GM18511 (cell line): ENCODE data around the gene GNAO1.

Experiments used
- ATAC-seq: cut with Tn5 transposase; IDR thresholded peaks from one replicate; pipeline ENCODE4 v1.9.1; 2021; ENCODE audit warnings: mild to moderate bottlenecking, moderate library complexity; ENCODE audit not compliant: unreplicated experiment

The GNAO1 gene

DNA sequence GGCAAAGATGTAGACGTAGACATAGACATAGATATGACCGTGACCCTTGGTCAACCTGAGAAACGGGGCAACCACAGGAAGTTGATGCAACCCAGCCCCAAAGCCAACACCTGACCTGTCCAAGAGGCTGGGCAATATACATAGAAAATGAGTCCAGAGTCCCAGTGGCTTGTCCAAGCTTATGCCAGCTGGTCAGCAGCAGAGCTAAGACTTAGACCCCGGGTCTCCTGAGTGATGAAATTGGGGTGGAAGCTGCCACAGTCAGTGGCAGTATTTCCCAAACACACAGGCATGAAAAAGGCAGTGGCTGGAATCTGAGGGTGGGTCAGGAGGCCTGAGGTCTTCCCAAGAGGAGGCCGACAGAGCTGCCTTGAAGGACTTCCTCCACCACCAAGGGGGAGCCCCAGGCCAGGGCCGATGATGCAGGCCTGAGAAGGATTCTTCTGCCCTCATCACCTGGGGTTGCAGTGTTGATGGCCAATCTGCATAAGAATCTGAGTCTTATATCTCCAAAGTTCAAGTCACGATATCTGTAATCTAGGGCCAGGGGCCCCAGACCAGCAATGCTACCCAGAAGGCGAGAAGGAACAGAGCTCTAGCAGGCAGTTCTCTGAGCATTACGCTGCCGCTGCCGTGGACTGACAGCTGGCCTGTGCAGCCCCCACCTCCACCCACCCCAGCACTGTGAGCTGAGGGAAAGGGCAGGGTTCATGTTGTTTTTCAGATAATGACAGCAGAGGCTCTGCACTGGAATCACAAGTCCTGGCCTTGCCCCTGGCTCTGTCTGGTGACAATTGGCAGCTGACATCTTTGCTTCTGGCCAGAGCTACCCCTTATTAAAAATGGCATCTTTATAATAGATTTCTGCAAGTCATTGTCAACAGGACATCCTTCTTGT, 72.7 kb downstream of the GNAO1 start:
- ATAC-seq = no peak

DNA sequence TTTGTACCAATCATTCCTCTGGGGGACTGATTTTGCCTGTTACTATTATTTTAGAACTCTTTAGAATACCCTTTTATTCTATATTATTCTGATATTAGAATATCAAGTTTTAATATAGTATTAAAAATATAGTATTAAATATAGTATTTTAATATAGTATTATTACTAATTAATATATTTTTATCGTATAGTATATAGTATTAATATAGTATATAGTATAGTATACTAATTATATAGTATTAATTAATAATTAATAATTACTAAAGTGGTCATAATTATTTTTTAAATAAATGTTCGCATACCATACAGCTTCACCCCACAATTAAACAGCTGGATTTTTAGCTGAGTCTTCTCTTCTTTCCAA, 73.3 kb downstream of the GNAO1 start:
- ATAC-seq = no peak

DNA sequence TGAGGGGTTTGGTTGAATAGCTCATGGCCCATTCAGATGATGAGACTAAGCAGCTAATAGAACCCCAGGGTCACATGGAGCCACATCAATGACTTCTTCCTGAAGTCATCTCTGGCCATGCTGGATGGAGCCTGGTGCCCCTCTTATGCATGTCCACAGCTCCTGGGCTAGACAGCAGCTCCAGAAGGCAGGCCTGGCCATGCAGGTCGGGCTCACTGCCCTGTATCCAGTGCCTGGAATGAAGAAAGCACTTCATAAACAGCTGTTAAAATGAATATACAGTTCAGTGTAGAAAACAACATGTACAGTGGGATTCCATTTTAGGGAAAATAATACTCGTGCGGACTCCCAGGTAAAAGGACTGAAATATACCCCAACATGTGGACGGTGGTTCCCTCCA, 73.9 kb downstream of the GNAO1 start:
- ATAC-seq = no peak

DNA sequence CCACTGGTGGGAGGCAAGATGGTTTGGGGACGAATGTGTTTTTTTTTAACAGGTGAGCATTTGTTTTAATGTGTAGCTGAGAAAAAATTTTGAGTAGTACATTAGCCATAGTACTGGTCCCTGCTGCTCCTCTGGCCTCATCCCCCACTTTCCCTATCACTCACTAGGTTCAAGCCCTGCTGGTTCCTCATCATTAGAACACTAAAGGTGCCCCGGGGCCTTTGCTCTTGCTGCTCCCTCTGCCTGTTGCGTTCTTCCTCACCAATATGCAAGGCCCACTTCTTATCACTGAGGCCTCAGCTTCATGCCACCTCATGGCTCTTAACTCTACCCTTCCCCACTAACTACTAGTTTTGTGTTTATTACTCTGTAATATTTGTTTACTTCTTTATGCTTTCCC, 74.5 kb downstream of the GNAO1 start:
- ATAC-seq = no peak

DNA sequence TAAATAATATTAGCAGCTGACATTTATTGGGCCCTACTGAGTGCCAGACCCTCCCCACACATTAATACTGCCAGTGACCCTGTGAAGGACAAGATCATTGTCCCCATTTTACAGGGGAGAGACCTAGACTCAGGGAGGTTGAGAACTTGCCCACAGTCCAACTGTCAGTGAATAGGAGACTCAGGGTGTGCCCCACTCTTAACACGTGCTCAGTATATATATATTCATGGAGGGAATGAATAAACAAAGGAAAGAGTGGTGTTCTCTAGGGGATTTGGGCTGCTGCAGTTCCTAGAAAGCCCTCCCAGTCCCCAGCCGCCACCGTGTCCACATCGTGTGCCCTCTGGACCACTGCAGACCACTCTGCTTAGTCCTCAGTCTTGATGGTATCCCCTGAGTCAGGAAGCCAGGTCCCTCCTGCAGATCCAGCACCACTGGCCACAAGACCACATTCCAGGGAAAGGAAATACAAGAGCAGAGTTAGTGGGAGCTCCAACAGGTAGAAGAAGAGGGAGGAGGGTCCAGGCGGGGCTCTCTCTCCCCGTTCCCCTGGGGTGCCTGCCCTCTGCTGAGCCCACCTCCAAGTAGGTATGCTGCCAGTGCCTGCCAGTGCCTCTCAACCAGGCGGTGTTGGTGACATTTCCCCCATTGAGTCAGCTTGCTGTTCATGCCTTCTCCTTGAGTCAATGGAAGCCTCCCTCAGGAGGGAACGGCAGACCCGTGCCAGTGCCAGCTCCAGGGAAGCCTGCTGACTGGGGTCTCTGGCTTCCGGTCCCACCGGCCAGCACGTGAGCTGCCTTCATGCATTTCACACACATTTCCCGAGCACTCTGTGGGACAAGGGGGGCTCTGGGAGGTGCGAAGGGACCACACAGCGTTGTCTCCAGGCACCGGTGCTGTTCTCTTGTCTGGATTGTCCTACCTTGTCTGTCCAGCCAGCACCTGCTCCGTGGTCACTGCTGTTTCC, 75.6 kb downstream of the GNAO1 start:
- ATAC-seq = no peak

DNA sequence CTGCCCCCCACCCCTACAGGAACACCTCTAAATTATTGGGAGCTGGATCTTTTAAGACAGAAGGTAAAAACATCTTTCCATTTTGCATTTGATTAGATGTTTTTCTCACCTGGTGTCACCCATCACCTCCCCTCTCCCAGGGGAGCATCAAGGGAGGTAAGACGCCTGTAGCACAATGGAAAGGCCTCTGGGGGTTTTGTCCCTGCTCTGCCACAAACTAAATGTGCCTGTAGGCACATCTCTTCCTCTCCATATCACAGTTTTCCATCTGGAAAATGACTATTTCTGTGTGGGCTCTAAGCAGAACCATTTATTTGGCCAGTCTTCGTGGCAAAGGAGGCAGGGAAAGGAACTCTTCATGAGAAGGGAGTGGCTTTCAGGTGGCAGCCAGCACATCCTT, 76.6 kb downstream of the GNAO1 start:
- ATAC-seq = no peak

DNA sequence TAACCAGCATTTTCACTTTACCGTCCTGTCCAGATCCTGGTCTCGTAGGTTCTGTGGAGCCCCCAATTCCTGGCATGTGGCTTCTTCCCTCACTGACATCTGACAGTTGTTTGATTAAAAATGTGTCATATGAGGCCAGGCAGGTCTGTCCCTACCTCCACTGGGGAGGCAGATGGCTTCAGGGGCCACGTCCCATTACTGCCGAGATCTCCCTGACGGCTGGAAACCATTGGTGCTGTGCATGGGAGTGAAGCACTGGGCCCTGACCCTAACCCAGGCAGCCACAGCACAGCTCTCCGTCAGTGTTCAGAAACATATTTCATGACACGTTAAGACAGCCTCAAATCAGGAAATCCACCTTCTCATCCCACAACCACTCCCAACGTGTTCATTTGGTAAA, 77.5 kb downstream of the GNAO1 start:
- ATAC-seq = no peak

DNA sequence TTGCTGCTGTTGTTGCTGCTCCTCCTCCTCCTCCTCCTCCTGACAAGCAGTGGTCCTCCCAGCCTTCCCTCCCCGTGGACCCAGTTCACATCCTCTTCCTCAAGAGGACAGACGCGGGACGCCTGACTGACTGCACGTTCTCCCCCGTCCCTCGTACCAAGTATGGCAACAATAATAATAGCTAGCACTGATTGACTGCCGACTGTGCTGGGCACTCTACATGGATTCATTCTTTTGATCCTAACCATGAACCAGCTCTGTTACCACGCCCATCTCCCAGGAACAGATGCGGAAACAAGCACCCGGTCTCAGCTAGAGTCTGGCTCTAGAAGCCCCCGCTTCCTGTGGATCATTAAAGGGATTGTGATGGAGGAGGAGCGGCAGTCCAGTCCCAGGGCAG, 78.0 kb downstream of the GNAO1 start:
- no peak for ATAC-seq

DNA sequence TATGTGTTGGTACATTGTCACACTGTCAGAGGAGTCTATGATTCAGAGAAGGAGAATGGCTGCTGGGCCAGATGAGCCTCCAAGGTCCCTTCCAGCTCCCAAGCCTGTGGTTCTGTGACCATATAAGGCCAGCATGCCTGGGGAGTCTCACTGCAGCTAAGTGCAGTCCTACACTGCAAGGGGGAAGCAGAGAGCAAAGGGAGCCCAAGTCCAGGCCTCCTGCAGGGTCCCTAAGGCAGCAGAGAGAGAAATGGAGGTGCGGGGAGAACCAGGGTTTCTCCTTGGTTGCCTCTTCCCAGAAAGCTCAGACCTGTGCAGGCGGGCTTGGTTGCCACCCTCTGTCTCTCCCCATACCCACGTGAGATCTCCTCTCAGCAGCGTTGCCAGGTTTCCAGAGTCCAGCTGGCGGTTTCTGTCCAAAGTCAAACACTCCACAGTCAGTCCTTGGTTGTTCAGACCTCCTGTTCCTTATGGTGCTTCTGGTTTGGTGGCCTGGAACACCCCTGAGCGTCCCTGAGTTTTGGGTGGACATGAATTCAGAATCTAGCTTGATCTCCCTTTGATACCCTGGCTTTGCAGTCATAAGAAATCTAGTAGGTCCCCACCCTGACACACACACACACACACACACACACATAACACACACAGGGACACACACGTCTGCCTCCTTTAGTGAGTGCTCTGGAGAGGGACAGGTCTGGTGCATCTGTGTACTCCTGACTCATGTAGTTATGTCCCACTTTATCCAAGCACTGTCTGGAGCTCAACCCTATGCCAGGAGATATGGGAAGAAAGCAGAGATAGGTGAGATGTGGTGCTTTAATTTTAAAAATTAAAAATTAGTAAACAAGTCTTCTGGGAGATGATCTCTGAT, 78.8 kb downstream of the GNAO1 start:
- no peak for ATAC-seq

DNA sequence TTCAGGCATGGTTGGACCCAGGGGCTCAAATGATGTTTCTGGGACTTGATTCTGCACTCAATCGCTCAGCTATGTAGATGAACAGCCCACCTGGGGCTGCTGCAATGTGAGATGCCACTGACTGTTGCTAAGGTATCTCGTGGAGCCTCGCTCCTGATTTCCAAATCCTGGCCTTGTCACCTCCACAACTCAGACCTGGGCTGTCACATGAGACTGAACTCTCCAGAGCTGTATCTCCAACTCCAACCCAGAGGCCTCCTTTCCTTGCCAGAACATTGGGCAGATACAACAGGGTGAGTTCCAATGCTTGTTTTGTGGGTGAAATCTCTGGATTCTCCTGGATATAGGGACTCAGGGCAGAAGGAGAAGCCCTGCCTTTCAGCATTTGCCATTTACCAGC, 79.5 kb downstream of the GNAO1 start:
- no peak for ATAC-seq

DNA sequence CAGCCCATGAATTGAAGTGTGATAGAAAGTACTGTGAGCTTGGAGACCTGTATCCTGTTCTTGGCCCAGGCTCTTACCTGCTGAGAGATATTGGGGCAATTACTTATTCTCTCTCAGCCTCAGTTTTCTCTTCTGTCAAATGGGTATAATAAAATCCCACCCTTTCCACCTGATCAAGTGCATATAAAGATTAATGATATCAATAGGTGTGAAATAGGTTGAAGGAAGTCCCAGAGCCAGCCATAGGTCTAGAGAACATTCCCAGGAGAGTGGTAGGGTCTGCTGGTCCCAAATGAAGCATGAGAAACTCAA, 81.2 kb downstream of the GNAO1 start:
- ATAC-seq = no peak

DNA sequence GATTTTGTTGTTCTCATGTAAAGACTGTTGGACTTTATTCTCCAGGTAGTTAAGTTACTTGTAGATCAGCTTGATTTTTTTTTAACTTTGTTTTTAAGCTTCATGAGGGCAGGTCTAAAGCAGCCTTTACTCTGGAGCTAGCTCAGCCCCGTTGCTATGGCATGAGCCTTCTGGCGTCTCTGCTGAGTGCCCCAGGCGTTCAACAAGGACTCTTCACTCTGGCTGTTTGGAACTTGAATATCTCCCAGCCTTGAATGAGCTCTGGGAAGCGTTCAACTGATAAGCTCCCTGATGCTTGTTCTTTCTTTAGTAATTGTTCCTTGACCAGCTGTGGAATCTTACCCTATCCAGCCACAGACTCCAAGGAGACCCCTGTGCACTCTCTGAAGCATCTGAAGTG, 82.3 kb downstream of the GNAO1 start:
- ATAC-seq = no peak

DNA sequence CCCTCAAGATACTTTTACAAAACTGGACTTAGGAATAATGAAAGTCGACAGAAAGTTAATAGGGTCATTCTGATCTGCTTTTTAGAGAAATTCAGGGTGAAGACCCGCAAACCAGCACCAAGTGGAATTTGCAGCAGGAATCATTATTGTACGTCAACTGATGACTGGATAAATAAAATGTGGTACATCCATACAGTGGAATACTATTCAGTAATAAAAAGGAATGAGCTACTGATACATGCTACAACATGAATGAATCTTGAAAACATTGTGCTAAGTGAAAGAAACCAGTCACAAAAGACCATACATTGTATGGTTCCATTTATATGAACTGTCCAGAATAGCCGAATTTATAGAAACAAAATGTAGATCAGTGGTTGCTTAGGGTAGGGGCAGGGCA, 83.1 kb downstream of the GNAO1 start:
- ATAC-seq = no peak

DNA sequence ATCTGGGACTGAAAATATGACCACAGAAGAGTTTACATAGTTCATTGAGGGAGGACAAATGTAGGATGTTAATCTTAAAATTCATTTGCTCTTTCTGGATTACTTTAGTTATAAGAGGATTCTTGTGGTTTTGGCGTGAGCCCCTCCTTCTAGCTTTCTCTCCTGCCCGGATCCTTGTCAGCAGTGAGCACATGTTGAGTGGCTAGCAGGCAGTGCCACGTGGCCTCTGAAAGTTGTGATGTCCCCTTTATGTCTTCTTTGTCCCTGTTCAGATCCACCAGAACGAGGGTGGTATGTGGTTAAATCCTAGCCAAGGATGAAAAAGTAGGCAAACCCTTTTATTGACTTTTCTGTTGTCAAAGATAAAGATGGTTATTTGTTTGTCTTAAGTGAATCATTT, 83.8 kb downstream of the GNAO1 start:
- ATAC-seq = no peak

DNA sequence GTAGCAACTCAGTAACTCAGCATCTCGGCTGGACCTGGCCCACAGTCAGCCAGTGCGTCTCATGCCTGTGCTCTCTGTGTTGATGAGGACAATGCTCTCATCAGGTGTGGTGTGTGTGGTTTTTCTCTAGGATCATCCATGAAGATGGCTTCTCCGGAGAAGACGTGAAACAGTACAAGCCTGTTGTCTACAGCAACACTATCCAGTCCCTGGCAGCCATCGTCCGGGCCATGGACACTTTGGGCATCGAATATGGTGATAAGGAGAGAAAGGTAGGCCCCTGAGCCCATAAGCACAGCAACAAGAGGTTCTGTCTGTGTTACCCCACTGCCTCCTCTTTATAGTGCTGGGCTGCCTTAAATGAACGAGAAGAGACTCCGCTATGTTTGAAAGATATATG, 84.5 kb downstream of the GNAO1 start:
- ATAC-seq = no peak

DNA sequence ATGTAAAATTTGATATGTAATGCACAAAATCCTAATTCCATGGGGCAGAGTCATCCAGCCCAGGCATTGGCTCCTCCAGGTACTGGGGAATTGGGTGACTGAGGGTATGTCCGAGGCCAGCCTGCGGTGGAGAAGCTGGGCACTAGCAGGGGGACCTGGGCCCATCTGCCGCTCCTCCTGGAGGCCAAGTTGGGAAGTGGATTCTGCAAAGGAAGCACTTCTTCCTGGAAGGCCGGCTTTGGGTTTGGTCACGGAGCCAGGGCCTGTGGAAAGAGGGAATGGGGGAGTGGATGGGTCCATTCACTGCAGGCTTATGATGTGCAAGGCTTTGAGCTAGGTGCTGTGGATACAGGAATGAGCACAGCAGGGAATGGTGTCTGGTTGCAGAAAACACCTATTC, 85.8 kb downstream of the GNAO1 start:
- ATAC-seq = no peak

DNA sequence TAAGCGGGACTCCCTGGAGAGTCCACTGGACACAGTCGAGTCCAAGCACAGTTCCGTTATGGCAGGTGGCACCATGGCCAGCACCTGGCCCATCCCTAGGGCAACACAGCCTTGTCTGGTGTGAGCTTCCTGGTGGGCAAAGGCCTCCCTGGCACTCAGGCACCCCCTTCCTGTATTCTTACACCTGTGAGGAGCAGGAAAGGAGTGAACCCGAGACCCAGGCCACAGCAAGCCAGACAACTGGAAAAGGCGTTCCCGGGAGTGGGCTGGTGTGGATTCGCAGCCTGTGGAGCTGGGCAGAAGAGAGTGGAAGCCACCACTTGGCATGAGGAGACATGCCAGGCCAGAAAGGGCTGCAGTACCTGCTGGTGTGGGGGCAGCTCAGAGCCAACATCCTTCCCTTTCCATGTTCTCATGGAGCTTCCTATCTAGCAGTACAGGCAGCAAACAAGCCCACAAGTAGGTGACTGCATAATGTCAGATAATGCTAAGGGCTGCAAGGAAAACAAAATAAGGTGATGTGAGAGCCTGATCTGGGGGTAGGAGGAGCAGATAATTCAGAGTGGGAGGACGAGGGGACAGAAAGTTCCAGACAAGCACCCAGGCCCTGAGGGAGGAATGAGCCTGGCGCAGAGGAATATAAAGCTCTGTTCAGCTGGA, 87.0 kb downstream of the GNAO1 start:
- no peak for ATAC-seq

DNA sequence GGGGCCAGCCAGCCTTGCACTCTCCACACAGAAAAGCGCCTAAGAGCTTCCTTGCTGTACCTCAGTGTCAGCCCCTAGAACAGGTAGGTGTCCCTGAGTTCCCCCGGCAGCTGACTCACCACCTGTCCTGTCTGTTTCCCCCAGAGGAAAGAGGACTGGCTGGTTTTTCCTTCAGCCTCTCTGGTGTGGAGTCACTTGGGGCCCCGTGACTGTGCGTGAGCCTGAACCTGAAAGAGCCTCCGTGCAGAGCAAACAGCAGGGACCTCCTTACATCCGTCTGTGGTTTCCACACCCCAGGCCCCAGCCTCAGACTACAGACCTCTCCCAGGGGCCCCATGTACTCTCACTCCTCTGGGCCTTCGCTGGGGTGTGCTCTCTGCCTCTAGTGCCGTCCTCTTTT, 87.8 kb downstream of the GNAO1 start:
- ATAC-seq = peak; percentile 95

DNA sequence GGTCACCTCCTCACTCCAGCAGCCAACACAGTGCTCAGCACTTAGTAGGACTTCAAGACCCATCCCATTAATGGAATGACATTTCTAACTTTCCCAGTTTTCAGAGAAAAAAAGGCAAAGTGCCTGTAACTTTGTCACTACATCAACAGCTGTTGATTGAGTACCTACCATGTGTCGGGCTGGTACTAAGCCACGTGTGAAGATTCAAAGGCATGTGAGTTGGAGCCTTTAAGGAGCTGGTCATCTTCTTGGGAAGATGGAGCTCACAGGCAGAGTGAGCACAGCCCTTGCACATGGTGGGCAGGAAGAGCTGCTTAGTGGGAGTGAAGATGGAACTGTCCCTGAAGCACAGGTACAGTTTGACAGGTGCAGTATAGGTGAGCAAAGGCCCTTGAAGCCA, 88.6 kb downstream of the GNAO1 start:
- ATAC-seq = no peak

DNA sequence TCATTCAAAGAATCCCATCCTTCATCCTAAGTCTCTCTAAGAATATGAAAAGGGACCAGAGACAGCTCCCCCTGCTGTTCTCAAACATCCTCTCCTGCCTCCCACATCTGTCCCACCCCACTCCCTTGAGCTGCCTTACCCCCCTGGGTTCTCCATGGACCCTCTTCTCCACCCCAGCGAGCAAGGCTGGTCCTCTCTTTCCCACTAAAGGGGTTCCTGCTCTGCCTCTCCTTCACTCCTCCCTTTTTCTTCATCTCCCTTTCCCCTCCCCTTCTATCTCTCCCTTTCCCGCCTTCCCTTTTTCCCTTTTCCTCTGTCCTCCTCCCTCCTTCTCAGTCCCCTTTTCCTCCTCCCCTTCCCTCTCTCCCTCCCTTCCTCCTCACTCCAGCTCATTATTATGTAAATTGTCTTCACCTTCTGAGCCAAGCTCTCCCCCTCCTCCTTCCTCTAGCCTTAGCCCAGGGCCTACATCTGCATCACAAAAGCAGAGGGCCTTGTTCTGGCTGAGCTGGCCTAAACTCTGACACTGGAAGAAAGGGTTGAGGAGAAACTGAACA, 90.0 kb downstream of the GNAO1 start:
- ATAC-seq = no peak
